CD14-positive monocyte (primary cell): ENCODE results near the gene TBXAS1. TPM values are rescaled to one million over a fixed set of nuclear protein-coding genes. Genes with fewer than 3 reads are reported as not detected.

ENCODE experiments used
- DNase-seq, 3 donors: peaks; one replicate each; pipeline ENCODE4 v3.0.0-alpha.2; 2011 to 2022
- H2AFZ ChIP-seq: 2 replicates; pipeline ENCODE4 v1.6.0; 2012; ENCODE audit warnings: mild to moderate bottlenecking, low read depth, low read length, inconsistent platforms; ENCODE audit not compliant: insufficient read depth, poor library complexity, severe bottlenecking
- H3K27ac ChIP-seq, 2 donors: 1 replicate in 1 of 2; 2 replicates in 1 of 2; pipeline ENCODE4 v1.5.1; 2012 to 2013; ENCODE audit warnings: low read length in 2 of 2, control low read depth in 1 of 2, inconsistent platforms in 1 of 2, low read depth in 1 of 2, mild to moderate bottlenecking in 1 of 2
- H3K27me3 ChIP-seq, 2 donors: one replicate each; pipeline versions ENCODE4 v1.6.0 to v1.6.1; 2011 to 2013; ENCODE audit warnings: low read length in 2 of 2; ENCODE audit not compliant: control insufficient read depth in 2 of 2, insufficient read depth in 2 of 2
- H3K36me3 ChIP-seq, 2 donors: replicated peaks in 1 of 2; 1 replicate in 1 of 2; 2 replicates in 1 of 2; pipeline versions ENCODE4 v1.5.1 to v1.6.1; 2012 to 2013; ENCODE audit warnings: low read length in 2 of 2, control low read depth in 1 of 2, inconsistent platforms in 1 of 2, mild to moderate bottlenecking in 1 of 2; ENCODE audit not compliant: insufficient read depth in 2 of 2, control insufficient read depth in 1 of 2
- H3K4me1 ChIP-seq, 2 donors: 1 replicate in 1 of 2; 2 replicates in 1 of 2; pipeline versions ENCODE4 v1.5.1 to v1.6.1; 2012 to 2013; ENCODE audit warnings: low read length in 2 of 2, control low read depth in 1 of 2, inconsistent platforms in 1 of 2, mild to moderate bottlenecking in 1 of 2, moderate library complexity in 1 of 2; ENCODE audit not compliant: insufficient read depth in 2 of 2, control insufficient read depth in 1 of 2
- H3K4me2 ChIP-seq: replicated peaks from 2 replicates; pipeline ENCODE3; 2012; ENCODE audit warnings: low read length, moderate library complexity, mild to moderate bottlenecking; ENCODE audit not compliant: poor library complexity, severe bottlenecking; ENCODE audit errors: extremely low read depth
- H3K4me3 ChIP-seq, 3 experiments: fragments of 200-600 bp in 1 of 3; sonication (generic) in 1 of 3; replicated peaks in 1 of 3; 1 replicate in 2 of 3; 2 replicates in 1 of 3; pipeline ENCODE4 v1.5.1; 2011 to 2013; ENCODE audit warnings: low read length in 3 of 3, mild to moderate bottlenecking in 3 of 3, control low read depth in 2 of 3, low read depth in 2 of 3, inconsistent platforms in 1 of 3, moderate library complexity in 1 of 3
- H3K79me2 ChIP-seq: 2 replicates; pipeline ENCODE4 v1.6.0; 2012; ENCODE audit warnings: mild to moderate bottlenecking, control low read depth, inconsistent platforms, low read length, moderate library complexity; ENCODE audit not compliant: insufficient read depth
- H3K9ac ChIP-seq: 2 replicates; pipeline ENCODE4 v1.6.0; 2017; ENCODE audit warnings: low read length, mild to moderate bottlenecking; ENCODE audit not compliant: insufficient read depth, poor library complexity, severe bottlenecking
- H3K9me3 ChIP-seq, 2 donors: replicated peaks in 1 of 2; 1 replicate in 1 of 2; 2 replicates in 1 of 2; pipeline versions ENCODE4 v1.5.1 to v1.6.1; 2012 to 2013; ENCODE audit warnings: low read length in 2 of 2, control low read depth in 1 of 2; ENCODE audit not compliant: control insufficient read depth in 1 of 2, insufficient read depth in 1 of 2
- H4K20me1 ChIP-seq: 2 replicates; pipeline ENCODE4 v1.6.0; 2012; ENCODE audit warnings: mild to moderate bottlenecking, low read length, control low read depth, moderate library complexity; ENCODE audit not compliant: insufficient read depth
- H3K27ac Mint-ChIP-seq, 7 donors: one replicate each; pipeline ENCODE4 v1.8.0; 2020; ENCODE audit warnings: mild to moderate bottlenecking in 7 of 7, mixed read lengths in 7 of 7, moderate library complexity in 6 of 7, inconsistent platforms in 2 of 7
- H3K27me3 Mint-ChIP-seq, 3 donors: one replicate each; pipeline ENCODE4 v1.8.0; 2021 to 2022; ENCODE audit warnings: low read depth in 3 of 3, mild to moderate bottlenecking in 3 of 3, mixed read lengths in 3 of 3, moderate library complexity in 3 of 3, inconsistent platforms in 1 of 3
- H3K36me3 Mint-ChIP-seq, 2 donors: one replicate each; pipeline ENCODE4 v1.8.0; 2020; ENCODE audit warnings: mixed read lengths in 2 of 2, inconsistent platforms in 1 of 2, mild to moderate bottlenecking in 1 of 2
- H3K4me1 Mint-ChIP-seq: one replicate; pipeline ENCODE4 v1.8.0; 2020; ENCODE audit warnings: mild to moderate bottlenecking, mixed read lengths
- H3K4me3 Mint-ChIP-seq, 2 donors: one replicate each; pipeline ENCODE4 v1.8.0; 2020; ENCODE audit warnings: mild to moderate bottlenecking in 2 of 2, mixed read lengths in 2 of 2, moderate library complexity in 1 of 2
- H3K9me3 Mint-ChIP-seq, 7 donors: one replicate each; pipeline ENCODE4 v1.8.0; 2020 to 2022; ENCODE audit warnings: mixed read lengths in 7 of 7, mild to moderate bottlenecking in 6 of 7, moderate library complexity in 6 of 7, inconsistent platforms in 2 of 7
- CTCF ChIP-seq: fragments of 200-600 bp; IDR thresholded peaks from one replicate; pipeline ENCODE4 v1.8.0; 2022; ENCODE audit warnings: antibody characterized with exemption, mild to moderate bottlenecking
- WGBS: methylation state at CpG from one replicate; pipeline ENCODE4 v1.1.5; 2013; ENCODE audit warnings: missing lambda C conversion rate; ENCODE audit not compliant: insufficient coverage; 5-methylcytosine and 5-hydroxymethylcytosine counted together
- intact Hi-C, 2 donors: fragments of 100-400 bp; cut with micrococcal nuclease; formaldehyde crosslinking; loops; one replicate each; pipeline versions ENCODE4 v1.15.0 to v1.15.1; 2023
- polyA plus RNA-seq, 3 donors: library from polyadenylated mRNA; depleted of rRNA in 1 of 3; unstranded in 2 of 3; stranded (reverse) in 1 of 3; fragments of 300-500 nt in 2 of 3; fragments of >200 nt in 1 of 3; fragmentation: Illumina TruSeq in 2 of 3; gene quantifications; 1 replicate in 2 of 3; 2 replicates in 1 of 3; pipeline ENCODE4 v1.2.3, GENCODE V29; 2012 to 2021

Gene TBXAS1
- polyA plus RNA-seq, 3 donors, result 289 to 335 (median 298) TPM

DNA sequence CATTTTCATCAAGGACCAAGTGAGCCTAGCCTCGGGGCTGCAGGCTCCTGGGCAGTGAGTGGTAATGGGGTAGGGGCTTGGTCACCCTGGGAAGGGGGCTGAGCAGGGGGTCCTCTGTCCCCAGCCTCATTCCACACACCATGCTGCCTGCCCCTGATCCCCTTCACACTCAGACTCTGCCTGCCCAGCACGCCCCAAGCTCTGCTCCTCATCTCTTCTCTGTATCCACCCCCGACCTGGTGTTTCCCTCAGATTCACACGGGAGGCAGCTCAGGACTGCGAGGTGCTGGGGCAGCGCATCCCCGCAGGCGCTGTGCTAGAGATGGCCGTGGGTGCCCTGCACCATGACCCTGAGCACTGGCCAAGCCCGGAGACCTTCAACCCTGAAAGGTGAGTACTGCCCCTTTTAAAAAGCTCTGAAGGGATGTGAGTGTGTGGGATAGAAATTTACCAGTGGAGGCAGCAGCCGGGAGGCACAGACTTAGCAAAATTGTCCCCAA is 186.5 kb downstream of the TBXAS1 start:
- H3K36me3 Mint-ChIP-seq, result peaks cover 63 to 87% of the 10 kb centered on the region in 2 donors
- no peak for TF ChIP-seq CTCF
- H3K4me1 Mint-ChIP-seq, result no peaks in the 10 kb centered on the region
- no peaks in the 10 kb centered on the region for H3K27me3 ChIP-seq
- no peak overlapping the region for H3K27ac ChIP-seq
- no peak overlapping the region for H3K4me3 ChIP-seq
- 96% methylated on average over 9 of the region's 11 CpGs for WGBS
- no peak overlapping the region for H2AFZ ChIP-seq
- intact Hi-C loops, result no loop called here
- no peaks in the 10 kb centered on the region for H3K9me3 ChIP-seq
- H3K4me2 ChIP-seq, result no peak overlapping the region
- H3K4me3 Mint-ChIP-seq, result no peak overlapping the region
- H4K20me1 ChIP-seq, result peaks cover 77% of the 10 kb centered on the region
- no peak overlapping the region for H3K9ac ChIP-seq
- no peaks in the 10 kb centered on the region for H3K4me1 ChIP-seq
- peaks cover 0 to 2% (median 0%) of the 10 kb centered on the region in 7 donors for H3K9me3 Mint-ChIP-seq
- DNase-seq, result no peak
- no peaks in the 10 kb centered on the region for H3K79me2 ChIP-seq
- peaks cover 66 to 96% of the 10 kb centered on the region in 2 donors for H3K36me3 ChIP-seq
- peak overlapping the region in 1 of 7 donors; percentile 72 for H3K27ac Mint-ChIP-seq
- H3K27me3 Mint-ChIP-seq, result peaks cover 2 to 3% (median 2%) of the 10 kb centered on the region in 3 donors

DNA sequence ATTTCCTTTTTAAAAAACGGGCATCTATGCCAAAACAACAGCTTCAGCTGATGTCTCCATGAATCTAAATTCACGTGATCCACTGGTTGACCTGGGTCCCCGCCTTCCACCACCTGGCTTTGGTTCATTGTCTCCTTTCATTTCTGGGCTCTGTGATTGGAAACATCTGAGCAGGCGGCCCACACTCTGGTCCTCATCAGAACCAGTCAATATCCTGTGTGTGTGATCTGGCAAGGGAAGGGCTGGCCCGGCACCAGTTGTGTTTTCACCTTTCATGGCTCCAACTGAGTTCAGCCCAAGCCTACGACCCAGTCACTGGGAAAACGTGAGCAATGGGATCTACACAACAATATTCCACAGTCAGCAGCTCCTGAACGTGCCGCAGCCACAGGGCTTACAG is 187.5 kb downstream of the TBXAS1 start:
- H3K27ac Mint-ChIP-seq, result no peak overlapping the region
- no peaks in the 10 kb centered on the region for H3K9me3 ChIP-seq
- peaks cover 2 to 3% (median 2%) of the 10 kb centered on the region in 3 donors for H3K27me3 Mint-ChIP-seq
- no peak overlapping the region for H3K9ac ChIP-seq
- intact Hi-C loops, result no loop called here
- no peak overlapping the region for H3K27ac ChIP-seq
- H3K4me3 Mint-ChIP-seq, result no peak overlapping the region
- no peak for DNase-seq
- H4K20me1 ChIP-seq, result peaks cover 75% of the 10 kb centered on the region
- peaks cover 67 to 94% of the 10 kb centered on the region in 2 donors for H3K36me3 ChIP-seq
- H3K4me2 ChIP-seq, result no peak overlapping the region
- H3K4me1 Mint-ChIP-seq, result no peaks in the 10 kb centered on the region
- no peaks in the 10 kb centered on the region for H3K27me3 ChIP-seq
- no peaks in the 10 kb centered on the region for H3K4me1 ChIP-seq
- no peak for TF ChIP-seq CTCF
- H2AFZ ChIP-seq, result no peak overlapping the region
- WGBS, result 95% methylated on average over 6 of the region's 9 CpGs
- peaks cover 0 to 2% (median 0%) of the 10 kb centered on the region in 7 donors for H3K9me3 Mint-ChIP-seq
- H3K36me3 Mint-ChIP-seq, result peaks cover 60 to 79% of the 10 kb centered on the region in 2 donors
- H3K79me2 ChIP-seq, result no peaks in the 10 kb centered on the region
- H3K4me3 ChIP-seq, result no peak overlapping the region
